HG02623 (cell line): ENCODE results near the gene PPP2R5C.
A peak's percentile ranks its signal among the peaks of the same experiment; 100 is the strongest.
"Not testable (repeated sequence)": the region's sequence is repeated elsewhere in the genome, so short reads cannot be mapped to it uniquely, and the experiment has no call there.

ENCODE experiments used
- ATAC-seq: cut with Tn5 transposase; IDR thresholded peaks from one replicate; pipeline ENCODE4 v1.9.1; 2021; ENCODE audit warnings: moderate library complexity; ENCODE audit not compliant: unreplicated experiment

PPP2R5C gene

GRCh38 chr14:101749756-101750155, 11.8 kb upstream of the PPP2R5C start:
- not testable (repeated sequence) for ATAC-seq

GRCh38 chr14:101754893-101755292, 6.6 kb upstream of the PPP2R5C start:
- no peak for ATAC-seq

- ATAC-seq: no peak
Measured at GRCh38 chr14:101755591-101756324, 5.8 kb upstream of the PPP2R5C start.

- no peak for ATAC-seq
Measured at GRCh38 chr14:101757064-101757838, 4.3 kb upstream of the PPP2R5C start.

- no peak for ATAC-seq
Measured at GRCh38 chr14:101757839-101758211, 3.7 kb upstream of the PPP2R5C start.

GRCh38 chr14:101758913-101759593, 2.5 kb upstream of the PPP2R5C start:
- no peak for ATAC-seq

GRCh38 chr14:101760138-101761011, 1.1 kb upstream of the PPP2R5C start:
- peak; percentile 53 for ATAC-seq

GRCh38 chr14:101761881-101762529, 496 bp downstream of the PPP2R5C start:
- peak; percentile 16 for ATAC-seq

- ATAC-seq: no peak
Measured at GRCh38 chr14:101762530-101763101, 1.1 kb downstream of the PPP2R5C start.

- no peak for ATAC-seq
Measured at GRCh38 chr14:101763941-101764709, 2.6 kb downstream of the PPP2R5C start.

GRCh38 chr14:101767618-101768362, 6.3 kb downstream of the PPP2R5C start:
- ATAC-seq: no peak

GRCh38 chr14:101770183-101770582, 8.7 kb downstream of the PPP2R5C start:
- ATAC-seq: no peak

- no peak for ATAC-seq
Measured at GRCh38 chr14:101772770-101773169, 11.3 kb downstream of the PPP2R5C start.

GRCh38 chr14:101773378-101773777, 11.9 kb downstream of the PPP2R5C start:
- no peak for ATAC-seq

- ATAC-seq: no peak
Measured at GRCh38 chr14:101774006-101774795, 12.7 kb downstream of the PPP2R5C start.

GRCh38 chr14:101774814-101775213, 13.3 kb downstream of the PPP2R5C start:
- ATAC-seq: no peak

- no peak for ATAC-seq
Measured at GRCh38 chr14:101775826-101776225, 14.3 kb downstream of the PPP2R5C start.

- ATAC-seq: no peak
Measured at GRCh38 chr14:101776344-101776743, 14.8 kb downstream of the PPP2R5C start.
